ENCODE measurements around the gene PITPNM1. TPM values are rescaled to one million over a fixed set of nuclear protein-coding genes. Genes with fewer than 3 reads are reported as not detected.

The PITPNM1 gene
- total and polyA plus RNA-seq, 12 donors = 16.4 to 146 (median 53.3) TPM

GRCh38 chr11:67542169-67542568, 37.0 kb upstream of the PITPNM1 start:
- H3K4me3 ChIP-seq = no peak overlapping the region
- WGBS, 4 donors = 64 to 87% (median 74%) methylated on average over 3 of the region's 3 CpGs
- intact Hi-C loops (cut with DNase I) = no loop called here
- H3K27me3 ChIP-seq = no peaks in the 10 kb centered on the region
- H3K36me3 ChIP-seq (replicated peaks in 1 of 2) = no peaks in the 10 kb centered on the region
- no peaks in the 10 kb centered on the region for H3K4me1 ChIP-seq (replicated peaks in 1 of 2)
- no peaks in the 10 kb centered on the region for H3K9me3 ChIP-seq (replicated peaks in 1 of 3)
- no peak for DNase-seq
- TF ChIP-seq CTCF (IDR thresholded peaks at IDR 0.05) = no peak
- no peak for TF ChIP-seq POLR2A (IDR thresholded peaks at IDR 0.05)
- no peak overlapping the region for H3K27ac ChIP-seq

DNA sequence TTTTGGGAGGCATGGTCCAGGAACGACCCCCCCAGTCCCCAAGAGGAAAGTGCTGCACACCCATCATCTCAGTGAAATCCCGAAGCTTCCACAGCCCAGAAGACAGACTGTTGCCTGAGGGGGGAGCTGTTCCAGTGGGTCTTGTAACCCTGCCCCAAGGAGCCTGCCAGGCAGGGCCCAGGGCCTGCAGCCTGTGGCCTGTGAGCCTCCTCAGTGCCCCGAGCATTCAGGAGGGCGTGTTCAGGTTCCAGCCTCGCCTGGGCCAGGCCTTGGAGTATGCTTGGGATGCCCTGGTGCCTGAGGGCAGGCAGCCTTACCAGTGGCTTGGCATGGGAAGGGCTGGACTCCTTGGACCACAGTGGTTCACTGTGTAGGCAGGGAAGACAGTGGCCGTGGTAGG, 36.0 kb upstream of the PITPNM1 start:
- no peaks in the 10 kb centered on the region for H3K27me3 ChIP-seq
- no peaks in the 10 kb centered on the region for H3K4me1 ChIP-seq (replicated peaks in 1 of 2)
- H3K27ac ChIP-seq = no peak overlapping the region
- intact Hi-C loops (cut with DNase I) = no loop called here
- TF ChIP-seq POLR2A (IDR thresholded peaks at IDR 0.05) = no peak
- TF ChIP-seq CTCF (IDR thresholded peaks at IDR 0.05) = no peak
- no peak for DNase-seq
- 75 to 89% (median 85%) methylated on average over 3 to 6 of the region's 6 CpGs; no CpG with 5 or more reads in 1 of the 4 donors for WGBS, 4 donors
- no peak overlapping the region for H3K4me3 ChIP-seq
- H3K36me3 ChIP-seq (replicated peaks in 1 of 2) = no peaks in the 10 kb centered on the region
- no peaks in the 10 kb centered on the region for H3K9me3 ChIP-seq (replicated peaks in 1 of 3)

- DNase-seq = no peak
- H3K27ac ChIP-seq = no peak overlapping the region
- H3K4me3 ChIP-seq = no peak overlapping the region
- intact Hi-C loops (cut with DNase I) = no loop called here
- peaks cover 0 to 4% (median 0%) of the 10 kb centered on the region in 3 donors for H3K9me3 ChIP-seq (replicated peaks in 1 of 3)
- TF ChIP-seq CTCF (IDR thresholded peaks at IDR 0.05) = no peak
- no peak for TF ChIP-seq POLR2A (IDR thresholded peaks at IDR 0.05)
- no peaks in the 10 kb centered on the region for H3K36me3 ChIP-seq (replicated peaks in 1 of 2)
- no peaks in the 10 kb centered on the region for H3K27me3 ChIP-seq
- 80 to 88% (median 83%) methylated on average over 4 of the region's 4 CpGs for WGBS, 4 donors
- H3K4me1 ChIP-seq (replicated peaks in 1 of 2) = no peaks in the 10 kb centered on the region
Observed at GRCh38 chr11:67539550-67539949, 34.4 kb upstream of the PITPNM1 start.

DNA sequence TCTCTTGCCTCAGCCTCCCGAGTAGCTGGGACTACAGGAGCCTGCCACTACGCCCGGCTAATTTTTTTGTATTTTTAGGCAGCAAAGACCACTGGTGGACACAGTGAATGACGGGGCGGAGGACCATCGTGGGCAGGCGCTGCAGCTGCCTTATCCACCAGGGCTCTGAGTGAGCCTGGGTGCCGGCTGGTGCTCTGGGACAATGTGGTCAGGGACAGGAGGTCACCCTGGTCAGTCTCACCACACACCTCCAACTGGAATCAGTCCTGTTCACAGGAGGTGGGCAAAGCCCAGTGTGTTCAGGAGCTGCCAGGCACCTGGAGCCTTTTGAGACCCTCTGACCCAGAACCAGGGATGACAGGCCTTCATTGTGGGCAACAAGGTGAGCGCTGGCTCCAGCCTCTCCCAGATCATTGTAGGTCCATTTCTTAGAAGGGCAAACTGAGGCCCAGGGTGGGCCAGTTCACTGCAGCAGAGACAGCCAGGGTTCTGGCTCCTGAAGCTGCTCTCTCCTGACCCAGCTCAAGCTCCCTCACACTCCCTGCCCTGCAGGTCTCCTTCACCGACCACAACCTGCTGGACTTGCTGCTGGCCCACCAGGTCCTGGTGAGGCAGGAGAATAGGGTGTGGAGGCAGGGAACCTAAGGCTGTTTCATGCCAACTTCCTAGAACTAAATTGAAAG, 33.8 kb upstream of the PITPNM1 start:
- no peaks in the 10 kb centered on the region for H3K27me3 ChIP-seq
- no peak for DNase-seq
- H3K9me3 ChIP-seq (replicated peaks in 1 of 3) = peaks cover 0 to 7% (median 0%) of the 10 kb centered on the region in 3 donors
- H3K4me3 ChIP-seq = no peak overlapping the region
- H3K36me3 ChIP-seq (replicated peaks in 1 of 2) = no peaks in the 10 kb centered on the region
- TF ChIP-seq CTCF (IDR thresholded peaks at IDR 0.05) = no peak
- TF ChIP-seq POLR2A (IDR thresholded peaks at IDR 0.05) = no peak
- 88 to 91% (median 90%) methylated on average over 6 to 10 of the region's 10 CpGs for WGBS, 4 donors
- intact Hi-C loops (cut with DNase I) = no loop called here
- H3K27ac ChIP-seq = no peak overlapping the region
- no peaks in the 10 kb centered on the region for H3K4me1 ChIP-seq (replicated peaks in 1 of 2)

Measured in adrenal gland (tissue), 12 donors.